Measurements from ENCODE around the gene RUFY3. TPM values are rescaled to one million over a fixed set of nuclear protein-coding genes. Genes with fewer than 3 reads are reported as not detected.
A peak's percentile ranks its signal among the peaks of the same experiment; 100 is the strongest.

The RUFY3 gene
- total and polyA plus RNA-seq, 2 of the 13 experiments (the other 11 are each of a cell fraction or from before 2014, with no cell fraction given), result 17.9 to 25.3 TPM

DNA sequence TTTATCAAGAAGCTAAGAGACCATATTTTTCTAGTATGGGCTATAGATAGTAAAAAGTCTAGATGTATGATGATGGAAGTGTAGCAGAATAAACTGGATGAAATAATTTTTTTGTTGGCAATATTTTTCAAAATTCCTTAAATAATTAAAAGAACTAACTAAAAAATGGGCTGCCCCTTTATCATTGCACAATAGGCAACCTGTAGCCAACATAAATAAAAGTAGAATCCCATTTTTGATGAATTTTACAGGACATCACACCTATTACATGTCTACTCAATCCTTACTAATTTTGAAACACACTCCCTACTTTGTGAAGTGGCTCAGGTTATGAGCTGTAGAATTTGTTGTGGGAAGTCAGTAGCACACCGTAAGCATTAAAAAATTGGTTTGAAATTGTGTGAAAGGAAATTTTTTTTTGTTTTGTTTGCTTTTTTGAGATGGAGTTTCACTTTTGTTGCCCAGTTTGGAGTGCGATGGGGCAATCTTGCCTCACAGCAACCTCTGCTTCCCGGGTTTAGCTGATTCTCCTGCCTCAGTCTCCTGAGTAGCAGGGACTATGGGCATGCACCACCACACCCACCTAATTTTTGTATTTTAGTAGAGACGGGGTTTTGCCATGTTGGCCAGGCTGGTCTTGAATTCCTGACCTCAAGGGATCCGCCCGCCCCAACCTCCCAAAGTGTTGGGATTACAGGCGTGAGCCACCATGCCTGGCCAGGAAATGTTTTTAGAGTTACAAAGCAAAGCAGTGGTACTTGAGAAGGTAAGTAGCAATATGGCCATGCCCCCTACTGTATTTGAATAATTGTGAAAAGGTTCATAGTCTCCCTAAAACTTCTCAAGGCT, 8.9 kb upstream of the RUFY3 start (continued):
- TF ChIP-seq PAX8 (CRISPR knock-in tag; IDR thresholded peaks at IDR 0.05; ENCODE audit: borderline replicate concordance) (no peak), NRL (CRISPR knock-in tag; IDR thresholded peaks at IDR 0.05; ENCODE audit: borderline replicate concordance) (no peak)

DNA sequence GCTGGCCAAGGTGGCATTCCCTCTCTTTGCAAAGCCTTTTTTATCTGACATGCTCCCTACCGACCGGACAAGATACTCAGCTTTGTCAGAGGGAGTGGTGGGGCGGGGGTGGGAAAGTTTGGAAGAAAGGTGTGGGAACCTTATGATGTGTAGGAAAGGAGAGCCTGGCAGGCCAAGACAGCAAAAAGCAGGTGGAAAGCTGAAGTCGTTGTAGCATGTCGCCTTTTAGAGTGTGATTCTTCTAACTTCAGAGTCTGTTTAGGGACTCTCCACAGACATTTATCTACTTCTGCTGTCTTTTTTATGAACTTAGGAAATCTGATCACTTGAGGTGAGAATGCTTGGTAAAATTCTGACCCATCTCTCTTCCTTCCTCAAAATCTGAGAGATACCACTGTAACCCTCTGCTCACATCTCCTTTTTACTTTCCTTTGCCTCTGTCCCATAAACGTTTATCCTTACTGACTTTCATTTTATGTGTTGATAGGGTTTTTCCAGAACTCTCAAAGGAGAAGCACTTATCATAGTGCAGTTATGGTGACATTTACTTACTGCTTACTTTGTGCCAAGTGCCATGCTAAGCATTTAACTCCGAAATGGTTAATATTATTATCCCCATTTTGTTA, 8.2 kb upstream of the RUFY3 start:
- Histone ChIP-seq H3K4me3 (replicated peaks in 1 of 3; ENCODE audit: insufficient read depth in 1 of 3, low read depth in 2 of 3, low read length in 3 of 3) (peak overlapping the region in 1 of 3 experiments; percentile 32; a peak in 1 of 6 replicates), H3K9ac (ENCODE audit: insufficient read depth, low read depth, low read length) (peak overlapping the region; percentile 41), H2AFZ (ENCODE audit: low read length) (no peak overlapping the region), H3K27ac (ENCODE audit: extremely low read length, insufficient read depth, low read length) (peak overlapping the region; percentile 57), H3K4me2 (ENCODE audit: low read depth, low read length) (peak overlapping the region; percentile 55), H3K36me3 (replicated peaks in 1 of 2; ENCODE audit: control insufficient read depth in 1 of 2, insufficient read depth in 2 of 2, low read length in 2 of 2) (no peaks in the 10 kb centered on the region), H3K4me1 (ENCODE audit: insufficient read depth, low read length) (peaks cover 78% of the 10 kb centered on the region), H4K20me1 (ENCODE audit: insufficient read depth, low read length) (no peaks in the 10 kb centered on the region), H3K27me3 (ENCODE audit: control insufficient read depth in 1 of 2, insufficient read depth in 2 of 2, low read length in 2 of 2) (no peaks in the 10 kb centered on the region), H3K79me2 (ENCODE audit: insufficient read depth, low read length) (peaks cover 24% of the 10 kb centered on the region), H3K9me3 (ENCODE audit: low read length) (no peaks in the 10 kb centered on the region)
- intact Hi-C loops (cut with micrococcal nuclease; ENCODE audit: unreplicated experiment), result no loop called here
- WGBS (ENCODE audit: low lambda C conversion rate), result 60% methylated on average over 7 of the region's 7 CpGs
- ATAC-seq, result peak; percentile 11; the same call in 2 of the 3 replicates
- no TSS peak for BruUV-seq (replicated peaks)
- in situ Hi-C loops (cut with HindIII; ENCODE audit: extremely low pct_ligation_motif_present, low pct_unique_long_range_greater_than_20kb), result no loop called here
- no peak for DNase-seq (ENCODE audit: low spot score)
- ChIA-PET CTCF (ENCODE audit: low intra/inter-chr PET ratio, low total read pairs) (no interaction called here), POLR2A (interaction anchor here (1.6 kb wide), 1 partner anchor 9 kb away, joined by 8 read pairs; no protein-coding TSS in a partner anchor)
- FAIRE-seq, result no peak
- TF ChIP-seq SP1 (IDR thresholded peaks at IDR 0.05), result no peak
- TF ChIP-seq SP1 (CRISPR knock-in tag; IDR thresholded peaks at IDR 0.05), result no peak
- no peak for TF ChIP-seq NFIC (IDR thresholded peaks at IDR 0.05; ENCODE audit: low read length)
- TF ChIP-seq ZNF335 (CRISPR knock-in tag; IDR thresholded peaks at IDR 0.05), result no peak
- TF ChIP-seq EZH2 (conservative IDR thresholded peaks at IDR 0.05; ENCODE audit: low read depth, low read length), result no peak
- TF ChIP-seq KLF16 (CRISPR knock-in tag; IDR thresholded peaks at IDR 0.05), result no peak
- TF ChIP-seq, protein P1, sequence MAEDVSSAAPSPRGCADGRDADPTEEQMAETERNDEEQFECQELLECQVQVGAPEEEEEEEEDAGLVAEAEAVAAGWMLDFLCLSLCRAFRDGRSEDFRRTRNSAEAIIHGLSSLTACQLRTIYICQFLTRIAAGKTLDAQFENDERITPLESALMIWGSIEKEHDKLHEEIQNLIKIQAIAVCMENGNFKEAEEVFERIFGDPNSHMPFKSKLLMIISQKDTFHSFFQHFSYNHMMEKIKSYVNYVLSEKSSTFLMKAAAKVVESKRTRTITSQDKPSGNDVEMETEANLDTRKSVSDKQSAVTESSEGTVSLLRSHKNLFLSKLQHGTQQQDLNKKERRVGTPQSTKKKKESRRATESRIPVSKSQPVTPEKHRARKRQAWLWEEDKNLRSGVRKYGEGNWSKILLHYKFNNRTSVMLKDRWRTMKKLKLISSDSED (CRISPR knock-in tag; IDR thresholded peaks at IDR 0.05), result no peak
- no peak for TF ChIP-seq PHF21A (CRISPR knock-in tag; IDR thresholded peaks at IDR 0.05)
- no peak for TF ChIP-seq PITX1 (CRISPR knock-in tag; IDR thresholded peaks at IDR 0.05)
- TF ChIP-seq TAF1 (CRISPR knock-in tag; IDR thresholded peaks at IDR 0.05), result no peak
- TF ChIP-seq PRMT3 (CRISPR knock-in tag; IDR thresholded peaks at IDR 0.05; ENCODE audit: borderline replicate concordance, low read depth), result no peak
- TF ChIP-seq RFX3 (CRISPR knock-in tag; IDR thresholded peaks at IDR 0.05), result no peak
- no peak for TF ChIP-seq ELF3 (CRISPR knock-in tag; IDR thresholded peaks at IDR 0.05)
- no peak for TF ChIP-seq HMG20A (CRISPR knock-in tag; IDR thresholded peaks at IDR 0.05; ENCODE audit: borderline replicate concordance)
- TF ChIP-seq, protein P2, sequence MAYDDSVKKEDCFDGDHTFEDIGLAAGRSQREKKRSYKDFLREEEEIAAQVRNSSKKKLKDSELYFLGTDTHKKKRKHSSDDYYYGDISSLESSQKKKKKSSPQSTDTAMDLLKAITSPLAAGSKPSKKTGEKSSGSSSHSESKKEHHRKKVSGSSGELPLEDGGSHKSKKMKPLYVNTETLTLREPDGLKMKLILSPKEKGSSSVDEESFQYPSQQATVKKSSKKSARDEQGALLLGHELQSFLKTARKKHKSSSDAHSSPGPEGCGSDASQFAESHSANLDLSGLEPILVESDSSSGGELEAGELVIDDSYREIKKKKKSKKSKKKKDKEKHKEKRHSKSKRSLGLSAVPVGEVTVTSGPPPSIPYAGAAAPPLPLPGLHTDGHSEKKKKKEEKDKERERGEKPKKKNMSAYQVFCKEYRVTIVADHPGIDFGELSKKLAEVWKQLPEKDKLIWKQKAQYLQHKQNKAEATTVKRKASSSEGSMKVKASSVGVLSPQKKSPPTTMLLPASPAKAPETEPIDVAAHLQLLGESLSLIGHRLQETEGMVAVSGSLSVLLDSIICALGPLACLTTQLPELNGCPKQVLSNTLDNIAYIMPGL (CRISPR knock-in tag; IDR thresholded peaks at IDR 0.05; ENCODE audit: borderline replicate concordance in 1 of 2, low read depth in 1 of 2), result no peak
- no peak for TF ChIP-seq ZSCAN25 (CRISPR knock-in tag; IDR thresholded peaks at IDR 0.05)
- TF ChIP-seq SYNCRIP (IDR thresholded peaks at IDR 0.05; ENCODE audit: insufficient read depth, low read depth, low read length), result no peak
- TF ChIP-seq ZNF547 (CRISPR knock-in tag; IDR thresholded peaks at IDR 0.05), result no peak
- TF ChIP-seq HDAC1 (CRISPR knock-in tag; IDR thresholded peaks at IDR 0.05), result no peak
